Measurements from ENCODE around the gene ETV7.
"Not testable (repeated sequence)": the region's sequence is repeated elsewhere in the genome, so short reads cannot be mapped to it uniquely, and the experiment has no call there.

ETV7 gene

GRCh38 chr6:36387440-36388303, at the start of gene ETV7:
TSS of gene ETV7 (minus strand) at chr6:36387669. CDS start at chr6:36387541, 128 bp downstream.
- DNase-seq (ENCODE audit: low spot score), result peak; percentile 57

- DNase-seq (ENCODE audit: low spot score), result no peak
Observed at GRCh38 chr6:36436466-36436865, 49.0 kb upstream of the ETV7 start.

GRCh38 chr6:36432151-36432671, 44.7 kb upstream of the ETV7 start:
- DNase-seq (ENCODE audit: low spot score), result no peak

- DNase-seq (ENCODE audit: low spot score), result no peak
Observed at GRCh38 chr6:36431197-36431596, 43.7 kb upstream of the ETV7 start.

GRCh38 chr6:36430351-36430750, 42.9 kb upstream of the ETV7 start:
- DNase-seq (ENCODE audit: low spot score), result no peak

- DNase-seq (ENCODE audit: low spot score), result no peak
Observed at GRCh38 chr6:36428911-36429310, 41.4 kb upstream of the ETV7 start.

GRCh38 chr6:36426622-36427021, 39.2 kb upstream of the ETV7 start:
- DNase-seq (ENCODE audit: low spot score), result no peak

- peak; percentile 97 for DNase-seq (ENCODE audit: low spot score)
Observed at GRCh38 chr6:36423101-36423824, 35.8 kb upstream of the ETV7 start.

- no peak for DNase-seq (ENCODE audit: low spot score)
Observed at GRCh38 chr6:36422714-36423100, 35.2 kb upstream of the ETV7 start.

- no peak for DNase-seq (ENCODE audit: low spot score)
Observed at GRCh38 chr6:36419310-36419709, 31.8 kb upstream of the ETV7 start.

- DNase-seq (ENCODE audit: low spot score), result no peak
Observed at GRCh38 chr6:36418558-36418957, 31.1 kb upstream of the ETV7 start.

GRCh38 chr6:36414481-36414880, 27.0 kb upstream of the ETV7 start:
- DNase-seq (ENCODE audit: low spot score), result no peak

- no peak for DNase-seq (ENCODE audit: low spot score)
Observed at GRCh38 chr6:36413489-36414480, 26.3 kb upstream of the ETV7 start.

- DNase-seq (ENCODE audit: low spot score), result not testable (repeated sequence)
Observed at GRCh38 chr6:36409718-36410117, 22.2 kb upstream of the ETV7 start.

GRCh38 chr6:36404164-36404563, 16.7 kb upstream of the ETV7 start:
- DNase-seq (ENCODE audit: low spot score), result no peak

- DNase-seq (ENCODE audit: low spot score), result no peak
Observed at GRCh38 chr6:36402481-36402880, 15.0 kb upstream of the ETV7 start.

- no peak for DNase-seq (ENCODE audit: low spot score)
Observed at GRCh38 chr6:36399970-36400369, 12.5 kb upstream of the ETV7 start.

- no peak for DNase-seq (ENCODE audit: low spot score)
Observed at GRCh38 chr6:36392621-36393020, 5.2 kb upstream of the ETV7 start.

GRCh38 chr6:36389353-36389752, 1.9 kb upstream of the ETV7 start:
- no peak for DNase-seq (ENCODE audit: low spot score)

GRCh38 chr6:36386495-36387439, 702 bp downstream of the ETV7 start:
- DNase-seq (ENCODE audit: low spot score), result peak; percentile 71

- DNase-seq (ENCODE audit: low spot score), result no peak
Observed at GRCh38 chr6:36384095-36384494, 3.4 kb downstream of the ETV7 start.
